Parathyroid adenoma (tissue), 2 donors: ENCODE results near the gene FBN2.

Experiments used
- H2AFZ ChIP-seq: fragments of 300-600 bp; sonication (generic); one replicate; pipeline ENCODE4 v1.7.0; 2017; ENCODE audit warnings: antibody characterized with exemption, mild to moderate bottlenecking
- H3K27ac ChIP-seq: fragments of 300-600 bp; sonication (generic); one replicate; pipeline ENCODE4 v1.7.0; 2017
- H3K27me3 ChIP-seq: fragments of 300-600 bp; sonication (generic); one replicate; pipeline ENCODE4 v1.7.0; 2017; ENCODE audit warnings: low read length; ENCODE audit not compliant: control insufficient read depth, insufficient read depth
- H3K36me3 ChIP-seq: fragments of 300-600 bp; sonication (generic); one replicate; pipeline ENCODE4 v1.7.0; 2017; ENCODE audit warnings: low read length; ENCODE audit not compliant: control insufficient read depth, insufficient read depth
- H3K4me1 ChIP-seq: fragments of 300-600 bp; sonication (generic); one replicate; pipeline ENCODE4 v1.7.0; 2017; ENCODE audit warnings: control low read depth
- H3K4me2 ChIP-seq: fragments of 300-600 bp; sonication (generic); one replicate; pipeline ENCODE4 v1.7.0; 2017; ENCODE audit warnings: low read length
- H3K4me3 ChIP-seq: fragments of 300-600 bp; sonication (generic); one replicate; pipeline ENCODE4 v1.7.0; 2017; ENCODE audit warnings: low read depth, low read length
- H3K79me2 ChIP-seq: fragments of 300-600 bp; sonication (generic); one replicate; pipeline ENCODE4 v1.7.0; 2017; ENCODE audit warnings: control low read depth
- H3K9ac ChIP-seq: fragments of 300-600 bp; sonication (generic); one replicate; pipeline ENCODE4 v1.7.0; 2017; ENCODE audit warnings: mild to moderate bottlenecking
- H3K9me3 ChIP-seq: fragments of 300-600 bp; sonication (generic); one replicate; pipeline ENCODE4 v1.7.0; 2017; ENCODE audit warnings: low read length; ENCODE audit not compliant: control insufficient read depth
- TF ChIP-seq, protein P1 (sequence below): fragments of 300-600 bp; sonication (generic); IDR thresholded peaks from one replicate; pipeline ENCODE4 v1.7.0; 2017; ENCODE audit warnings: antibody characterized with exemption, mild to moderate bottlenecking
- donor health status: primary hyperparathyroidism.

The FBN2 gene

DNA sequence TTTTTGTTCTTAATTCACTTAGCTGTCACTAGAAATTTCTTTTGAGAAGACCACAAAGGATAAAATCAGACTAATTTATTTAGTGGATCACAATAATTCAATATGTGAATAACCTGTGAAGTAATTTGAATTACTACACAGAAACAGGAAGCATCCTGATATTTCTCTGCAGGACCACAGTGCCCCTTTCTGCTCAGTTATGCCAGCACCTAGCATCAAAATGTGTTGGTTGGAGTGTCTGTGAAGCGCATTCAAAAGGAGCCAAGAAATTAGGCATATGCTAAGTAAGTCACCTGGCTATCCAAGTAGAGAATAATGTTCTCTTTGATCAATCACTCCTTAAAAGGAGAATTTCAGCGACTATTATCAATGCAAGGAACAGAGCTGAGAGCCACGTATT, 267.0 kb downstream of the FBN2 start:
- no peak overlapping the region for H3K4me3 ChIP-seq
- H3K9ac ChIP-seq, result no peak overlapping the region
- no peaks in the 10 kb centered on the region for H3K4me1 ChIP-seq
- TF ChIP-seq, protein P1, sequence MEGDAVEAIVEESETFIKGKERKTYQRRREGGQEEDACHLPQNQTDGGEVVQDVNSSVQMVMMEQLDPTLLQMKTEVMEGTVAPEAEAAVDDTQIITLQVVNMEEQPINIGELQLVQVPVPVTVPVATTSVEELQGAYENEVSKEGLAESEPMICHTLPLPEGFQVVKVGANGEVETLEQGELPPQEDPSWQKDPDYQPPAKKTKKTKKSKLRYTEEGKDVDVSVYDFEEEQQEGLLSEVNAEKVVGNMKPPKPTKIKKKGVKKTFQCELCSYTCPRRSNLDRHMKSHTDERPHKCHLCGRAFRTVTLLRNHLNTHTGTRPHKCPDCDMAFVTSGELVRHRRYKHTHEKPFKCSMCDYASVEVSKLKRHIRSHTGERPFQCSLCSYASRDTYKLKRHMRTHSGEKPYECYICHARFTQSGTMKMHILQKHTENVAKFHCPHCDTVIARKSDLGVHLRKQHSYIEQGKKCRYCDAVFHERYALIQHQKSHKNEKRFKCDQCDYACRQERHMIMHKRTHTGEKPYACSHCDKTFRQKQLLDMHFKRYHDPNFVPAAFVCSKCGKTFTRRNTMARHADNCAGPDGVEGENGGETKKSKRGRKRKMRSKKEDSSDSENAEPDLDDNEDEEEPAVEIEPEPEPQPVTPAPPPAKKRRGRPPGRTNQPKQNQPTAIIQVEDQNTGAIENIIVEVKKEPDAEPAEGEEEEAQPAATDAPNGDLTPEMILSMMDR, result no peak
- no peaks in the 10 kb centered on the region for H3K27me3 ChIP-seq
- no peaks in the 10 kb centered on the region for H3K36me3 ChIP-seq
- H3K79me2 ChIP-seq, result no peaks in the 10 kb centered on the region
- H3K4me2 ChIP-seq, result no peak overlapping the region
- H2AFZ ChIP-seq, result no peak overlapping the region
- H3K27ac ChIP-seq, result no peak overlapping the region
- no peaks in the 10 kb centered on the region for H3K9me3 ChIP-seq

DNA sequence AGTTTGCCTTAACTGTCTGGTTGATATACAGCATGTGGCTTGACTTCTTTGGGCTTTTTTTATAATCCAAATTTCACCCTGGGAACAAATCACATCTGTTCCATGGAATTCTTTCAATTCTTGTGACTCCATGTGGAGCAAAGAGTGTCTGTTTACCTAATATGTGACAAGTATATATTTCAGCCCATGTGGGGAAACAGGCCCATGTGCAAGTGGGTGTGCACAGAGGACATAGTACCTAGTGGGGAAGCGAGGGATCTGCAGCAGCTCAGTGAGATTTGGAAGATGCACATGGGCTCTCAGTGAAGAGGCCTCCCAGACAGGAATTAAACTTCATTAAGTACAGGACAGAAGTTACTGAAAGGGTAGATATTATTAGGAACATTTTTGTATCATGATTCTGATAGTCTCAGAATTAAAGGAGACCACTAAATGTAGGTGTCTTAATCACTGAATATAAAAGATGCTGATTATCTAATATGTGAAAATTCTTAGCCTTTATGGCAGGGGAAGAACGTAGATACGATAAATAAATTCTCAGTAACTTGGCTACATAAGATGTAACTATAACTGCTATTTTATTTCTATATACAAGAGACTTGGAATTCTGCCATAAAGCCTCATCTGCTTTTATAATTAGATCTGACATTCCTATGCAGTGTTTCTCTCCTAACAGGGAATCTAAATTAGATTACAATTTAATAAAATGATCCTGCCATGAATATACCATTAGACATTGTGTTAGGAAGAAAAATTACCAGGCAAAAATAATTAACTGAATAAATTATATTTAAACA, 273.3 kb downstream of the FBN2 start:
- Histone ChIP-seq H3K9me3 (no peaks in the 10 kb centered on the region), H3K27ac (no peak overlapping the region)

DNA sequence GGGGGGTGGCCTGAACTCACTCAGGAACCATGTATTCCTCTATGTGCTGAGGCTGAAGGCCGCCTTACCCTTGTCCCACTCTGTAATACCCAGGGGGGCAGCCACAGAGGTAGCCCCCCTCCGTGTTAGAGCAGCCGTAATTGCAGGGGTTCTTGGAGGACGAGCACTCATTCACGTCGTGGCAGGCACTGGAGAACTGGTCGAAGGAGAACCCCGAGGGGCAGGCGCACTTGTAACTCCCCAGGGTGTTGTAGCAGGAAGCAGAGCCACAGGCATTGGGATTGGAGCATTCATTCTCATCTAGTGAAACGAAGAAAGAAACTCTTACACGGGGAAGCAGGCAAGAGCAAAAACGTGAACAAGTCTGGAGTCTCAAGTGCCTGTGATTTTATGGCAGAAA, 274.7 kb downstream of the FBN2 start:
- TF ChIP-seq, protein P1, result no peak
- no peak overlapping the region for H3K27ac ChIP-seq
- no peaks in the 10 kb centered on the region for H3K27me3 ChIP-seq
- no peak overlapping the region for H3K4me2 ChIP-seq
- H3K9ac ChIP-seq, result no peak overlapping the region
- H3K79me2 ChIP-seq, result no peaks in the 10 kb centered on the region
- no peak overlapping the region for H2AFZ ChIP-seq
- H3K36me3 ChIP-seq, result no peaks in the 10 kb centered on the region
- H3K9me3 ChIP-seq, result no peaks in the 10 kb centered on the region
- no peak overlapping the region for H3K4me3 ChIP-seq
- no peaks in the 10 kb centered on the region for H3K4me1 ChIP-seq

More for the DNA sequence above, 273.3 kb downstream of the FBN2 start:
- H3K27me3 ChIP-seq, result no peaks in the 10 kb centered on the region
- no peaks in the 10 kb centered on the region for H3K36me3 ChIP-seq
- no peak overlapping the region for H2AFZ ChIP-seq
- TF ChIP-seq, protein P1, result no peak
- no peaks in the 10 kb centered on the region for H3K4me1 ChIP-seq
- no peak overlapping the region for H3K4me3 ChIP-seq
- no peaks in the 10 kb centered on the region for H3K79me2 ChIP-seq
- H3K4me2 ChIP-seq, result no peak overlapping the region
- H3K9ac ChIP-seq, result no peak overlapping the region

DNA sequence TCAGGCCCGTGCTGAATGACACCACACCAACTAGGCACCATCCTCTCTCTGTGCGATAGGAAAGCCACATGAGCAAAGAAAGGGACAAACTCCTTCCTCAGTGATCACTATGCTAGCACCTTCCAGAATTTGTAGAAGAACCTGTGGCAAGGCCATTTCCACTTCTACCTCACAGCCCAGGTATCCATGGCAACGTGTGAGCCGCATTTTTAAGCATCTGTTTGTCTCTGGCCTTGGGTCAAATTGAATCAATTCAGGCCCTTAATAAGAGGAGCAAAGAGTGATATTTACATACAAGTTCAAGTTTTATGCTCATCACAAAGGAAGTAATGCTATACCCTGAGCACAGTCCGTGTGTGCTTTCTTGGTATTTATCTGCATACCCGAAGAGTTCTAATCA, 275.1 kb downstream of the FBN2 start:
- no peaks in the 10 kb centered on the region for H3K27me3 ChIP-seq
- no peaks in the 10 kb centered on the region for H3K36me3 ChIP-seq
- no peak overlapping the region for H3K4me3 ChIP-seq
- H3K9ac ChIP-seq, result no peak overlapping the region
- no peaks in the 10 kb centered on the region for H3K79me2 ChIP-seq
- H3K27ac ChIP-seq, result no peak overlapping the region
- TF ChIP-seq, protein P1, result no peak
- H3K4me1 ChIP-seq, result no peaks in the 10 kb centered on the region
- no peak overlapping the region for H3K4me2 ChIP-seq
- no peaks in the 10 kb centered on the region for H3K9me3 ChIP-seq
- H2AFZ ChIP-seq, result no peak overlapping the region

DNA sequence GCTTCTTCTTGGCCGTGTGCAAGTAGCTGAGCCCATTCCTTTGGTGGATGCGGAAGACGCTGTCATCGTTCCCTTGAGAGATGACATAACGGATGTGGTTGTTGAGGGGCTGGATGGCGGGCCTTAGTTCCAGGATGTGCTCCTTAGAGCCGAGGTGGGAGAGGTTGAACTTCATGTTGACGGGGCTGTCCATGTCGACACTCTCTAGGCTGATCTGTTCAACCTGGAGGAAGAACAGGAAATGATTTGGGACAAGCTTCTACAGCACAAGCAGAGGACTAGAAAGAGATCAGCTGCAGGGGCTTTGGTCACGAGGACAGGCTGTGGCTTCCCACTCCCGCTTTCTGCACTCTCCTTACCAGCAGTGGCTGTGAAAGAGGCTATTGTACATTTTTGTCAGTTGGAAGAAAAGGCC, 278.4 kb downstream of the FBN2 start:
- Histone ChIP-seq H3K27ac (no peak overlapping the region), H3K27me3 (no peaks in the 10 kb centered on the region), H3K4me2 (no peak overlapping the region), H3K9ac (no peak overlapping the region), H3K4me3 (no peak overlapping the region), H3K36me3 (no peaks in the 10 kb centered on the region), H2AFZ (no peak overlapping the region), H3K9me3 (no peaks in the 10 kb centered on the region), H3K4me1 (no peaks in the 10 kb centered on the region), H3K79me2 (no peaks in the 10 kb centered on the region)
- TF ChIP-seq, protein P1, result no peak
